GM21529 (cell line): Measurements from ENCODE around the gene RINL.

Source experiments
- ATAC-seq: cut with Tn5 transposase; IDR thresholded peaks from one replicate; pipeline ENCODE4 v1.9.1; 2021; ENCODE audit not compliant: unreplicated experiment

Gene RINL

GRCh38 chr19:38877781-38878574, at the start of gene RINL:
RINL (minus strand) TSS chr19:38878275; CDS start chr19:38876742, 1,533 bp downstream.
- ATAC-seq = peak; percentile 66

GRCh38 chr19:38924388-38924787, 46.3 kb upstream of the RINL start:
- ATAC-seq = no peak

GRCh38 chr19:38922482-38922881, 44.4 kb upstream of the RINL start:
- no peak for ATAC-seq

- ATAC-seq = no peak
Measured at GRCh38 chr19:38921420-38922274, 43.6 kb upstream of the RINL start.

- ATAC-seq = no peak
Measured at GRCh38 chr19:38920602-38921419, 42.7 kb upstream of the RINL start.

GRCh38 chr19:38919837-38920601, 41.9 kb upstream of the RINL start:
- ATAC-seq = no peak

- no peak for ATAC-seq
Measured at GRCh38 chr19:38918526-38918925, 40.5 kb upstream of the RINL start.

- no peak for ATAC-seq
Measured at GRCh38 chr19:38917921-38918491, 39.9 kb upstream of the RINL start.

GRCh38 chr19:38917516-38917915, 39.4 kb upstream of the RINL start:
- no peak for ATAC-seq

- ATAC-seq = no peak
Measured at GRCh38 chr19:38915329-38916321, 37.5 kb upstream of the RINL start.

- ATAC-seq = no peak
Measured at GRCh38 chr19:38913958-38914357, 35.9 kb upstream of the RINL start.

GRCh38 chr19:38912600-38913514, 34.8 kb upstream of the RINL start:
- no peak for ATAC-seq

GRCh38 chr19:38911388-38912001, 33.4 kb upstream of the RINL start:
- ATAC-seq = no peak

GRCh38 chr19:38910488-38910887, 32.4 kb upstream of the RINL start:
- ATAC-seq = no peak

GRCh38 chr19:38908911-38909310, 30.8 kb upstream of the RINL start:
- no peak for ATAC-seq

- no peak for ATAC-seq
Measured at GRCh38 chr19:38907670-38908069, 29.6 kb upstream of the RINL start.

GRCh38 chr19:38907227-38907626, 29.2 kb upstream of the RINL start:
- ATAC-seq = no peak
